ENCODE data around the gene COX8C.

Gene COX8C

GRCh38 chr14:93396456-93396855 lies 49.5 kb downstream of the COX8C start:
- no peak overlapping the region for H3K4me2 ChIP-seq (ENCODE audit: low read length)
- no peaks in the 10 kb centered on the region for H4K20me1 ChIP-seq (ENCODE audit: insufficient read depth, low read length)
- H3K36me3 ChIP-seq (ENCODE audit: insufficient read depth, low read length), result no peaks in the 10 kb centered on the region
- H3K4me1 ChIP-seq (ENCODE audit: insufficient read depth, low read length, severe bottlenecking), result no peaks in the 10 kb centered on the region
- no peaks in the 10 kb centered on the region for H3K27me3 ChIP-seq (ENCODE audit: insufficient read depth, low read length)
- H3F3A ChIP-seq (ENCODE audit: insufficient read depth, low read length), result no peaks in the 10 kb centered on the region
- no peak overlapping the region for H2AFZ ChIP-seq (ENCODE audit: low read length)
- no peaks in the 10 kb centered on the region for H3K9me2 ChIP-seq (ENCODE audit: low read depth, low read length)
- peaks cover 4% of the 10 kb centered on the region; the same call in 1 of the 2 replicates for H3K9me3 ChIP-seq (ENCODE audit: low read length)
- H3K27ac ChIP-seq (ENCODE audit: low read depth, low read length, poor library complexity, severe bottlenecking), result no peak overlapping the region
- no peak overlapping the region for H3K9ac ChIP-seq (ENCODE audit: low read length)
- H3K79me2 ChIP-seq (ENCODE audit: insufficient read depth, low read length), result no peaks in the 10 kb centered on the region
- no peak overlapping the region for H3K4me3 ChIP-seq (ENCODE audit: low read depth, low read length, poor library complexity, severe bottlenecking)
- TF ChIP-seq, protein P1, sequence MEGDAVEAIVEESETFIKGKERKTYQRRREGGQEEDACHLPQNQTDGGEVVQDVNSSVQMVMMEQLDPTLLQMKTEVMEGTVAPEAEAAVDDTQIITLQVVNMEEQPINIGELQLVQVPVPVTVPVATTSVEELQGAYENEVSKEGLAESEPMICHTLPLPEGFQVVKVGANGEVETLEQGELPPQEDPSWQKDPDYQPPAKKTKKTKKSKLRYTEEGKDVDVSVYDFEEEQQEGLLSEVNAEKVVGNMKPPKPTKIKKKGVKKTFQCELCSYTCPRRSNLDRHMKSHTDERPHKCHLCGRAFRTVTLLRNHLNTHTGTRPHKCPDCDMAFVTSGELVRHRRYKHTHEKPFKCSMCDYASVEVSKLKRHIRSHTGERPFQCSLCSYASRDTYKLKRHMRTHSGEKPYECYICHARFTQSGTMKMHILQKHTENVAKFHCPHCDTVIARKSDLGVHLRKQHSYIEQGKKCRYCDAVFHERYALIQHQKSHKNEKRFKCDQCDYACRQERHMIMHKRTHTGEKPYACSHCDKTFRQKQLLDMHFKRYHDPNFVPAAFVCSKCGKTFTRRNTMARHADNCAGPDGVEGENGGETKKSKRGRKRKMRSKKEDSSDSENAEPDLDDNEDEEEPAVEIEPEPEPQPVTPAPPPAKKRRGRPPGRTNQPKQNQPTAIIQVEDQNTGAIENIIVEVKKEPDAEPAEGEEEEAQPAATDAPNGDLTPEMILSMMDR (IDR thresholded peaks at IDR 0.05; ENCODE audit: low read length), result no peak
- TF ChIP-seq EZH2 (IDR thresholded peaks at IDR 0.05; ENCODE audit: borderline replicate concordance, low read length), result no peak

Data from OCI-LY1 (cell line).